Fibroblast of pulmonary artery (primary cell): ENCODE measurements around the gene NEU4.
"Not testable (repeated sequence)": the region's sequence is repeated elsewhere in the genome, so short reads cannot be mapped to it uniquely, and the experiment has no call there.

ENCODE experiments used
- DNase-seq: peaks from one replicate; pipeline ENCODE4 v3.0.0-alpha.2; 2010; ENCODE audit warnings: low read depth
- H3K4me3 ChIP-seq: replicated peaks from 2 replicates; pipeline ENCODE4 v1.5.1; 2011; ENCODE audit warnings: low read depth, mild to moderate bottlenecking, control low read depth, low read length, moderate library complexity
- TF ChIP-seq, protein P1 (sequence below): IDR thresholded peaks from 2 replicates; pipeline ENCODE4 v1.5.1; 2011; ENCODE audit warnings: mild to moderate bottlenecking, control low read depth, low read length, inconsistent platforms; ENCODE audit errors: missing control alignments

NEU4 gene

DNA sequence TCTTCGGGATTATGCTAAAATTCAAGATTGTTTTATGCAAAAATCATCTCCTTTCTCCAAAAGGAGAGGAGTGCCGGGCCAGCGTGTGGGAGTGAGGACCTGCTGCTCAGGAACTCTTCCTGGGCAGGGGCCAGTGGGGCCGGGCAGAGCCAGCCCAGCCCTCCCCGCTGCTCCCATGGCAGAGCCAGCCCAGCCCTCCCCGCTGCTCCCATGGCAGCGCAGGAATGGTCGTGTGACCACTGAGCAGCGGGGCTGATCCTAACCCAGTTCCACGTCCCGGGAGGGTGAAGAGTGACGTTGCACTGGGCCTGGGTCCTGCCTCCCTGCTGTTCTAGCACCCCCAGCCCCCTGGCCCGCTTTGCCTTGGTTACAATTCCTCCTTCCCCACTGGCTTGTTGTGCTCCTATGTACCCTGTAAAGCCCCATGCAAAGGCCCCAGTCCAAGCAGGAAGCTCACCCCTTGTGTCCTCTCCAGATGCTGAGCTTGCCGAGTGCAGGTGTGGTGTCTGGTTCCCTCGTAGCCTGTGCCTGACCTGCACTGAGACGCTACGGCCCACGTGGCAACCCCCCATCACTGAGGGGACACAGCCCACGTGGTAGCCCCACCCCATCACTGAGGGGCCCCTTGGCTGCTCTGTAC is 11.4 kb upstream of the NEU4 start:
- TF ChIP-seq, protein P1, sequence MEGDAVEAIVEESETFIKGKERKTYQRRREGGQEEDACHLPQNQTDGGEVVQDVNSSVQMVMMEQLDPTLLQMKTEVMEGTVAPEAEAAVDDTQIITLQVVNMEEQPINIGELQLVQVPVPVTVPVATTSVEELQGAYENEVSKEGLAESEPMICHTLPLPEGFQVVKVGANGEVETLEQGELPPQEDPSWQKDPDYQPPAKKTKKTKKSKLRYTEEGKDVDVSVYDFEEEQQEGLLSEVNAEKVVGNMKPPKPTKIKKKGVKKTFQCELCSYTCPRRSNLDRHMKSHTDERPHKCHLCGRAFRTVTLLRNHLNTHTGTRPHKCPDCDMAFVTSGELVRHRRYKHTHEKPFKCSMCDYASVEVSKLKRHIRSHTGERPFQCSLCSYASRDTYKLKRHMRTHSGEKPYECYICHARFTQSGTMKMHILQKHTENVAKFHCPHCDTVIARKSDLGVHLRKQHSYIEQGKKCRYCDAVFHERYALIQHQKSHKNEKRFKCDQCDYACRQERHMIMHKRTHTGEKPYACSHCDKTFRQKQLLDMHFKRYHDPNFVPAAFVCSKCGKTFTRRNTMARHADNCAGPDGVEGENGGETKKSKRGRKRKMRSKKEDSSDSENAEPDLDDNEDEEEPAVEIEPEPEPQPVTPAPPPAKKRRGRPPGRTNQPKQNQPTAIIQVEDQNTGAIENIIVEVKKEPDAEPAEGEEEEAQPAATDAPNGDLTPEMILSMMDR: no peak
- no peak overlapping the region for H3K4me3 ChIP-seq
- DNase-seq: no peak

DNA sequence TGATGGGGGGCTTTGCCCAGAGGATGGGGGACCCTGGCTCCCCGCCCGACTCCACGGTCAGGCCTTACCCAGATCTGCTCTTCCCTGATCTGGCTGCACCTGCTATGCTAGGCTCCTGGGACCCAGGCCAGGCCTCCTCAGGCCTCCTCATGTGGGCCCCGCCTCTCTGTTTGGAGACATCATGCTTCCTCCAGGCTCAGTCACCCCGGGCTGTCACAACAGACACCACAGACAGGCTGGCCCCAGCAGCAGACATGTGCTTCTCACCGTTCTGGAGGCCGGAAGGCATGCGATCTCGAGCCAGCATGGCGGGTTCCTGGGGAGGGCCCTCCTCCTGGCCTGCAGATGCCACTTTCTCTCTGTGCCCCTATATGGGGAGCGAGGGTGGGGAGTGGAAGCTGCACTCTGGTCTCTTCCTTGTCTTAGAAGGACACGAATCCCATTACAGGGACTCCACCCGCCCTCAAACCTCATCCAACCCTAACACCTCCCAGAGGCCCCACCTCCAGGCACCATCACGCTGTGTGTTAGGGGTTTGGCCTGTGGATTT is 10.8 kb upstream of the NEU4 start:
- no peak overlapping the region for H3K4me3 ChIP-seq
- TF ChIP-seq, protein P1: no peak
- no peak for DNase-seq

DNA sequence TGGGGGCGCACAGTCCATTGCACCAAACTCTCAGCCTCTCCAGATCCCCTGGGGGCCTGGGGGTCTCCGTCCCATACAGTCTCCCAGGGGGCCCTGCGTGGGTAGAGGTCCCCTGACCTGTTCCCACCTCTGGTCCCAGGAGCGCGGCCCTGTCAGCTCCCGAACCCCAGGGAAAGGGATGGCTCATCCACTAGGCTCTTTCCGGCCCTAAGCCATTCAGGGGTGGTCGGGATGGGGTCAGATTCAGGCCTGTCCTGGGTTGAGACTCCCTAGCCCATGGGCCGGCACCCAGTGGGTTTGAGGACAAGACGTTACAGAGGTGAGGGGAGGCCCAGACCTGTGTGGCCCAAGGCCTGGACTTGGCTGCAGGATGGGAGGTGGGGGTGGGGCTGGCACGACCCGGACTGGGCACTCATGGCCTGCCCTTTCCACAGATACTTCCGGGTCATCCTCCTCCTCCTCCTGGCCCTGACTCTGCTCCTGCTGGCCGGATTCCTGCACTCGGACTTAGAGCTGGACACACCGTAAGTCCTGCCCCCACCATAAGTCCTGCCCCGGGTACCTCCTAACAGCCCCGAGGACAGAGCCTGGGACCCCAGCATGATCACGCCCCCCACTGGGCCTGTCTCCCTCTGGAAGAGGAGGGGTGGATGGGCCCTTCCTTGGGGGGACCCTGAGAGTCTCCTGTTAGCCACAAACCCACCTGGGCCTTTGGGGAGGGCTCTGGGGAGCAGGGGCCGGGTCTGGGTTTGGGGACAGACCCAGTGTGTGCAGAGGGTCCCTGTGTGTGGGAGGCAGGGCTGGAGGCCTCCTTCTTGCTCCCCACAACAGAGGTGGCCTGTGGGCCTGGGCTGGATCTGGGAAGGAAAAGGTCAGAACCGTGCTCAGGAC is 10.1 kb upstream of the NEU4 start:
- TF ChIP-seq, protein P1: no peak
- no peak for DNase-seq
- H3K4me3 ChIP-seq: no peak overlapping the region

DNA sequence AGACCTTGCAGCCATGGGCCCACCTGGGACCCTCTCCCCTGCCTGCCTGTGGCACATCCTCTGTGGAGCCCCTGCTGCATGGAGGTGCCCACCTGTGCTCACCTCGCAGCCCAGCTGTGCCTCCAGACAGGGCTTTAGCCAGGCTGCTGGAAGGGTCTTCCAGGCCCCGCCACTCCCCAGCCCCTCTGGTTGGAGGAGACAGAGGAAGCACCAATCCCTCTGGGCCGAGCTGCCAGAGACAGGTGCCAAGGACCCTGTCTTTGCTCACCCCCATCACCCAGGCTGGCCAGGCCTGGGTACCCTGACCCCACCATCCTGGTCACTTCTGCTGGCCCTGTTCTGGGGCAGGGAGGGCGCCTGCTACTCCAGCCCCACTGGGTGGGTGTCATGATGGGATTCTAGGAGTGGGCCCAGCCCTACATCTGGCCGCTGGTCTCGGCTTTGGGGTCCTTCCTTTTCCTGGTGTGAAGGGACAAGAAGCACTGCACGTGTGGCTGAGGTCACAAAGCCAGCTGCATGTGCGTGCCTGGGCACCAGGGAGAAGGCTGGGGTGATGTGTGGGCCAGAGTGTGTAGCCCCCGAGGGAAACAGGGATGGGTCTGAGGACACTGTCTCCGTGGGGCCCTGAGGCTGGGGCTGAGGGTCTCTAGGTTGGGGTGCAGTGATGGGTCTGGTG is 9.3 kb upstream of the NEU4 start:
- H3K4me3 ChIP-seq: no peak overlapping the region
- DNase-seq: no peak
- TF ChIP-seq, protein P1: no peak

DNA sequence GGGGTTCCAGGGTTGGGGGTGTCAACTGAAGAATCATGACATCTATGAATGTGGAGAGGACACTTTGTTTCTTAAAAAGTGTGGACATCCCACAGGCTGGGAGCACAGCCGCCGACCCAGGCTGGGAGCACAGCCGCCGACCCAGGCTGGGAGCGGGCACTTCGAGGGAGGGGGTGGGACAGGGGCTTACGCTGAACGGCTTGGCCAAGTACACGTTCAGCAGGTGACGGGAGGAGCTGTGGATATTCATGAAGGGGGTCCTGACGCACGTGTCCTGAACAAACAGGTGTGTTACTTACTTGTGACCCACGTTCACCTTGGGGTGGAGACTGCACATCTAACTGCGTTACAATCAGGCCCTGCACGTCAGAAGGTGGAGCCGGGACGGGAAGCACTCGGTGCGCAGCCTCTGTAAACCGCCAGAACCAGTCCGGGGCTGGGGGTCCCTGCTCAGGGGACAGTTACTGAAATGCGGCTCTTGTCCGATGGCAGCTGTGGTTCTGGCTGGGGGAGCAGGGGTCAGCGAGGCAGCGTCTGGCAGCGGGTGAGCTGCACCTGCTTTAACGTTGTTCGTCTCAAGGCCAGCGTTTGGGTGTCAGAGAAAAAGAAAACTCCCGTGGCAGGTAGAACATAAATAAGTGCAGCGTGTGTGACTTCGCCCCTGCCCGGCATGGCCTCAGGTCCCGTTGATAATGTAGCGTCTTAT is 8.6 kb upstream of the NEU4 start:
- H3K4me3 ChIP-seq, DNase-seq: not testable (repeated sequence)

DNA sequence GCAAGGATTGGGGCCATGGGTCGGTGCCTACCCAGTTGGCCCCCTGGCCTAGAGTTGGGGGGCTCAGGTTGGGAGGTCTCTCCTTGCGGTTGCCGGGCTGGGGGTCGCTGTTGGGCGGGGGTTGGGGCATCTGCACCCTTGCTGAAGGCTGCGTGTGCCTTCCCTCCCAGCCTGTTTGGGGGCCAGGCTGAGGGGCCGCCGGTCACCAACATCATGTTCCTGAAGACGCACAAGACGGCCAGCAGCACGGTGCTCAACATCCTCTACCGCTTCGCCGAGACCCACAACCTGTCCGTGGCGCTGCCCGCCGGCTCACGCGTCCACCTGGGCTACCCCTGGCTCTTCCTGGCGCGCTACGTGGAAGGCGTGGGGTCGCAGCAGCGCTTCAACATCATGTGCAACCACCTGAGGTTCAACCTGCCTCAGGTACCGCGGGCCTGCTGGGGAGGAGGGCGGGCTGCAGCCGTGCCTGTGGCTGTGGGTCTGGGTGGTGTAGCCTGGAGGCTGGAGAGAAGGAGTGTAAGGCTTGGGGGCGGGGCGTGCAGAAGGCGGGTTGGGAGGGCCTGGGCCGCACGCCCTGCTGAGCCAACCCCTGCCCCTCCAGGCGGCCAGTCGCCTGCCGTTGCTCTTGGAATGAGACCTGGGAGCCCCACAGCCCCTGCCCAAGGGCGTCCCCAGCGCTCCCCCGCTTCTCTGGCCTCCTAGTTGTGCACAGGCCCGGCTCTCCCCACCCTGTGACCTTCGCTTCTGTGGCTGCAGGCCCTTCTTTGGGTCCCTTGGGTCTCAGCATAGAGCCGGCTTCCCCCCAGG is 7.2 kb upstream of the NEU4 start:
- no peak overlapping the region for H3K4me3 ChIP-seq
- no peak for DNase-seq
- TF ChIP-seq, protein P1: no peak
